GM12878 (cell line): ENCODE measurements around the gene RBMS3.

Source experiments
- BHLHE40 ChIP-seq, 2 experiments: fragments of 450-650 bp in 1 of 2; IDR thresholded peaks; 2 replicates each; pipeline ENCODE4 v1.6.1; 2011 to 2017; ENCODE audit warnings: low read depth in 2 of 2, borderline replicate concordance in 1 of 2, improper control_type of control experiment in 1 of 2, low read length in 1 of 2, mild to moderate bottlenecking in 1 of 2
- CTCF ChIP-seq, 3 experiments: IDR thresholded peaks in 2 of 3; conservative IDR thresholded peaks in 1 of 3; 2 replicates each; pipeline ENCODE4 v1.5.1; 2011; ENCODE audit warnings: low read depth in 3 of 3, low read length in 3 of 3, mild to moderate bottlenecking in 3 of 3, control low read depth in 2 of 3, moderate library complexity in 2 of 3, inconsistent platforms in 1 of 3, mixed read lengths in 1 of 3; ENCODE audit not compliant: control insufficient read depth in 2 of 3, insufficient read depth in 1 of 3; ENCODE audit errors: extremely low read depth in 1 of 3
- CUX1 ChIP-seq: IDR thresholded peaks from 2 replicates; pipeline ENCODE4 v1.6.1; 2012; ENCODE audit warnings: improper control_type of control experiment, low read depth, low read length; ENCODE audit not compliant: insufficient replicate concordance
- EZH2 ChIP-seq: IDR thresholded peaks from 2 replicates; pipeline ENCODE4 v1.6.1; 2012; ENCODE audit warnings: low read depth, mild to moderate bottlenecking, control low read depth, inconsistent platforms, low read length, borderline replicate concordance; ENCODE audit not compliant: control insufficient read depth
- HDGF ChIP-seq: fragments of 450-650 bp; IDR thresholded peaks from 2 replicates; pipeline ENCODE4 v1.6.1; 2016; ENCODE audit warnings: antibody characterized with exemption
- MAX ChIP-seq: IDR thresholded peaks from 2 replicates; pipeline ENCODE4 v1.6.1; 2012; ENCODE audit warnings: low read depth, low read length, improper control_type of control experiment
- POLR2A ChIP-seq: IDR thresholded peaks from 2 replicates; pipeline ENCODE4 v1.6.1; 2011; ENCODE audit warnings: low read depth, mild to moderate bottlenecking, low read length
- RAD21 ChIP-seq: IDR thresholded peaks from 2 replicates; pipeline ENCODE4 v1.6.1; 2011; ENCODE audit warnings: mild to moderate bottlenecking, low read depth, low read length, moderate library complexity; ENCODE audit not compliant: insufficient read depth

- TF ChIP-seq MAX (no peak), BHLHE40 (IDR thresholded peaks at IDR 0.05; ENCODE audit: borderline replicate concordance in 1 of 2, low read depth in 2 of 2, low read length in 1 of 2) (no peak), POLR2A (no peak), CTCF (IDR thresholded peaks at IDR 0.05 in 2 of 3, conservative IDR thresholded peaks at IDR 0.05 in 1 of 3; ENCODE audit: control insufficient read depth in 2 of 3, extremely low read depth in 1 of 3, insufficient read depth in 1 of 3, low read depth in 3 of 3, low read length in 3 of 3) (no peak), HDGF (no peak), EZH2 (no peak), CUX1 (no peak), RAD21 (no peak)
Measured at GRCh38 chr3:29452934-29453283, 172.0 kb downstream of the RBMS3 start.
